Mucosa of rectum (tissue), 2 donors: ENCODE measurements around the gene GCLC.

Experiments
- H3K27ac ChIP-seq, 2 donors: one replicate each; pipeline ENCODE4 v1.7.0; 2013; ENCODE audit warnings: inconsistent platforms in 2 of 2, low read depth in 2 of 2, low read length in 2 of 2
- H3K27me3 ChIP-seq, 2 donors: one replicate each; pipeline ENCODE4 v1.7.0; 2013; ENCODE audit warnings: low read length in 2 of 2; ENCODE audit not compliant: control insufficient read depth in 2 of 2, insufficient read depth in 2 of 2
- H3K36me3 ChIP-seq, 2 donors: one replicate each; pipeline ENCODE4 v1.7.0; 2013; ENCODE audit warnings: low read length in 2 of 2; ENCODE audit not compliant: control insufficient read depth in 2 of 2, insufficient read depth in 2 of 2
- H3K4me1 ChIP-seq, 2 donors: one replicate each; pipeline ENCODE4 v1.7.0; 2013; ENCODE audit warnings: low read length in 2 of 2, mild to moderate bottlenecking in 1 of 2; ENCODE audit not compliant: control insufficient read depth in 2 of 2, insufficient read depth in 2 of 2
- H3K4me3 ChIP-seq, 2 donors: one replicate each; pipeline ENCODE4 v1.7.0; 2013; ENCODE audit warnings: low read length in 2 of 2
- H3K9ac ChIP-seq, 2 donors: one replicate each; pipeline ENCODE4 v1.7.0; 2013; ENCODE audit warnings: low read length in 2 of 2, low read depth in 1 of 2, mild to moderate bottlenecking in 1 of 2
- H3K9me3 ChIP-seq, 2 donors: one replicate each; pipeline ENCODE4 v1.7.0; 2013; ENCODE audit warnings: low read length in 2 of 2; ENCODE audit not compliant: control insufficient read depth in 2 of 2
- donor health status: healthy.
- donor health status: Normal muscosa, but diverticular disease.

The GCLC gene

DNA sequence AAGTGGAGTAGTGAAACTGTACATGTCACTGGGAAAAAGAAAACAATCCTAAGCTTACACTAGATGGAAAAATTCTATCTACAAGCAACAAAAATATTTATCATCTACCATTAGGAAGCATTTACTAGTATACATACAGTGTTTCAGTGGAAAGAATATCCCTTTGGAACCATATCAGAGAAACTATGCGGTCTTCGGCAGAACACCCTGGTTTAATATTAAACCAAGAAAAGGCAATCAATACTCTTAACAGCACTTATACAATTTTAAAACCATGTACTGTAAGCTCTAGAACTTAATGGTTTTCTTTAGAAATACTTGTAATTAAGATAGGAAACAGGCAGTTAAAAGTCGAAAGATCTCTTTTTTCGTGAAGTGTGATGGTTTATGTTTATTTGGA is 32.3 kb downstream of the GCLC start:
- Histone ChIP-seq H3K9me3 (no peaks in the 10 kb centered on the region), H3K27me3 (no peaks in the 10 kb centered on the region), H3K9ac (no peak overlapping the region), H3K27ac (no peak overlapping the region), H3K4me3 (no peak overlapping the region), H3K36me3 (peaks cover 10 to 24% of the 10 kb centered on the region in 2 donors), H3K4me1 (peaks cover 7% of the 10 kb centered on the region in 2 donors)

DNA sequence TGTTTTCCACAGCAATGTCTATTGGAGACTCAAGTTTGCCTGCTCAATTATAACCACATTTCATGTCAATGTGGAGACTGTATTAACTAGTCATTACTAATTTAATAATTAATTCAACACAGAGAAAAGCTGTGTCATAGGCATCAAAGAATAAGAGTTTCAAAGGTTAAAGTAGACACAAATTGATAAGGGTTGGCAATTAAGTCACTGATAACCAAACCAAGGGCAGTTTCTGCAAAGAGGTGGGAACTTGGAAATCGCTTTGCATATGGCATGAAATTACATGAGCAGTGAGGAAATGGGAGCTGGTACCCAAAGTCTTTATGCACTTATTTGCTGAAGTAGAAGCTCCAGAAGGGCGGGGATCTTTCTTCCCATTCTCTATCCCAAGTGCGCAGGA is 34.2 kb downstream of the GCLC start:
- no peak overlapping the region for H3K4me3 ChIP-seq
- peaks cover 13 to 40% of the 10 kb centered on the region in 2 donors for H3K36me3 ChIP-seq
- H3K4me1 ChIP-seq = peaks cover 7% of the 10 kb centered on the region in 2 donors
- H3K9me3 ChIP-seq = no peaks in the 10 kb centered on the region
- no peak overlapping the region for H3K27ac ChIP-seq
- H3K9ac ChIP-seq = no peak overlapping the region
- H3K27me3 ChIP-seq = no peaks in the 10 kb centered on the region

DNA sequence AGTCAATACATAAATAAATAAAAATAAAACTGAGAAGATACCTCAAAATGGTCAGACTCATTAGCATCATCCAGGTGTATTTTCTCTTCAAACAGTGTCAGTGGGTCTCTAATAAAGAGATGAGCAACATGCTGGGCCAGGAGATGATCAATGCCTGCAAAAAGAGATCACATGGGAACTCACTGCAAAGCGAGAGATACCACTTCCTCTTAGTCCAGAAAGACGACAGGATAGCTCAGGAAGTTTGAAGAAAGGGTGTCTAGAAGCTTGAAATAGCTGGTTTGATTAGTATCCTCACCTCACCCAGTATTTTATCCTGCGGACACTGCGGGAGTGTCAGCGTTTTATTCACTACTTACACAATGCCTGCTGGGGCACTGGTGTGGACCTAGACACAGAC is 38.0 kb downstream of the GCLC start:
- peaks cover 19 to 53% of the 10 kb centered on the region in 2 donors for H3K36me3 ChIP-seq
- H3K9ac ChIP-seq = no peak overlapping the region
- H3K27ac ChIP-seq = no peak overlapping the region
- no peaks in the 10 kb centered on the region for H3K4me1 ChIP-seq
- H3K4me3 ChIP-seq = no peak overlapping the region
- no peaks in the 10 kb centered on the region for H3K9me3 ChIP-seq
- H3K27me3 ChIP-seq = no peaks in the 10 kb centered on the region

DNA sequence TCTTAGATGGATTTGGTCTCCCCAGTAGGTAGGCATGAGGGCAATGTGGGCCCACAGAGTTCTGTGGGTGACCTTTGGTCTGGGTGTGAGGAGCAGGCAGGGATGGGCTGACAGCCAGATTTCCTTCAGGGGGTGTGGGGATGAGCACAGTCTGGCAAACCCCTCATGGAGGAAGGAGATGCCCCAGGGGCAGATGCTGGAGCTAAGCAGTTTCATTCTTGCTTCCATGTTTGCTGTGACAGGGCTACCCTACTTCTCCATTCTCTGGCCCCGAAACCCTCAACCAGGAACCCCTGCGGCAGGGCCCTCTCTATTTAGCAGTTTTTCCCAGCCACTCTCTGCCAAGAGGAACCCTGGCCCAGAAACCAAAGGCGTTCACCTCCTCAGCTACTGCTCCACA is 40.4 kb downstream of the GCLC start:
- Histone ChIP-seq H3K4me3 (no peak overlapping the region), H3K27me3 (no peaks in the 10 kb centered on the region), H3K9me3 (no peaks in the 10 kb centered on the region), H3K4me1 (no peaks in the 10 kb centered on the region), H3K27ac (no peak overlapping the region), H3K9ac (no peak overlapping the region), H3K36me3 (peaks cover 26 to 58% of the 10 kb centered on the region in 2 donors)

DNA sequence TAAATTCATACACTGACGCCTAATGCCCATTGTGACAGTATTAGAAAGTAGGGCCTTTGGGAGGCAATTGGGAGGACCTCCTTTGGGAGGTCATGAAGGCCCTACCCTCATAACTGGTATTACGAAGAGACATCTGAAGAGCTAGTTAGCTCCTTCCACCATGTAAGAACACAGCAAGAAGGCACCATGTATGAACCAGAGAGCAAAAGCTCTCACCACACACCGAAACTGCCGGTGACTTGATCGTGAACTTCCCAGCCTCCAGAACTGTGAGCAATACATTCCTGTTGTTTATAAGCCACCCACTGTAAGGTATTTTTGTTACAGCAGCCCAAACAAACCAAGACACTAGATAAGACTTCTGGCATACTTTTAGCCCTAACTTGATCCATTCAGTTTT is 41.8 kb downstream of the GCLC start:
- H3K36me3 ChIP-seq = peaks cover 36 to 64% of the 10 kb centered on the region in 2 donors
- no peak overlapping the region for H3K27ac ChIP-seq
- H3K4me3 ChIP-seq = no peak overlapping the region
- no peaks in the 10 kb centered on the region for H3K4me1 ChIP-seq
- no peaks in the 10 kb centered on the region for H3K27me3 ChIP-seq
- no peak overlapping the region for H3K9ac ChIP-seq
- no peaks in the 10 kb centered on the region for H3K9me3 ChIP-seq

DNA sequence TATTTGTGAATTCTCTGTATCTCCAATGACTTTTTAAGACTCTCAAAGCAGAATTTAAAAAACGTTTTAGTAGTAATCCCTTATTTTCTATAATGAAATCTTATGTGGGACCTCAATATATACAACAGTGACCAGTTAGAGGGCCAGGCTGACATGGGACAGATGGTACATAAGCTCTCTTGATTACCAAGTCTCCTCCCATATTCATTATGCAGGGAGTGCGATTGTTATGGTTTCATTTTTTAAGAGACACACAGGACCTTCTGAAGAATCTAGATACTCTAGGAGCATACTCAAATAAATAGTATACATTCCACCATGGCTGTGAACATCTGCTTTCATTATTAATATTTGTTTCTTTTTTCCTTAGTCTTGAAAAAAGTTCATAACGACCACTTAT is 43.5 kb downstream of the GCLC start:
- Histone ChIP-seq H3K9me3 (no peaks in the 10 kb centered on the region), H3K9ac (no peak overlapping the region), H3K4me3 (no peak overlapping the region), H3K36me3 (peaks cover 35 to 54% of the 10 kb centered on the region in 2 donors), H3K27ac (no peak overlapping the region), H3K27me3 (no peaks in the 10 kb centered on the region), H3K4me1 (no peaks in the 10 kb centered on the region)

DNA sequence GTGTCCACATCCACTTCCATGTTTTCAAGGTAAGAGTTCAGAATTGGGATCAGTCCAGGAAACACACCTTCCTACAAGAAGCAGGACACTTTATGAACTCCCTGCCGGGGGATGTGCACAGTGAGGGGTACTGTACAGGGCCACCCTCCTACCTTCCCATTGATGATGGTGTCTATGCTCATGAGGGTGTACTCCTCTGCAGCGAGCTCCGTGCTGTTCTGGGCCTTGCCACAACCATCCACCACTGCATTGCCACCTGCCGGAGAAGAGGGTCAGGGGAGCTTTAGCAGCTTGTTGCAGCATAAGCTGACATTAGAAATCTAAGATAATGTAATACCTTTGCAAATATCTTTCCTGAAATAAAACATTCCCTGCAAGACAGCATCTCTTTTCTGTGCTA is 44.8 kb downstream of the GCLC start:
- Histone ChIP-seq H3K27me3 (no peaks in the 10 kb centered on the region), H3K27ac (no peak overlapping the region), H3K4me3 (no peak overlapping the region), H3K9ac (no peak overlapping the region), H3K4me1 (no peaks in the 10 kb centered on the region), H3K36me3 (peaks cover 23 to 41% of the 10 kb centered on the region in 2 donors), H3K9me3 (no peaks in the 10 kb centered on the region)

DNA sequence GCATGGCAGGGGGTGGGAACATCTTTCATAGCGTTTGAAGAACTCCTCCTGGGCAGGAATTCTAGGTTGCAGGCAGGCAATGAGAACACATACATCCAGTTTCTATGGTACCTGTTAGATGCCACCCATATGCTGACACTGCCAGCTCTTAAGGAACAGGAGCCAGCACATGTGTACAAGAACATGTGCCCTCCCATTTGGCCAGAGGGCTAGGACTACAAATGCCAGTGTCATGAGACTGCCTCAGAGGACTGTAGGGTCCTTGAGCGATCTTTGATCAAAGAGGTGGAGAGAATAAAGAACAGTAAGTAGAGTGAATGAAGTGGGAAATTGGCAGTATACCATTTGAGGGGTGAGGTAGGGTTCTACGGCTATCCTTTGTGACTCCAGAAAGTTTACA is 45.8 kb downstream of the GCLC start:
- H3K36me3 ChIP-seq = peaks cover 19 to 32% of the 10 kb centered on the region in 2 donors
- H3K27me3 ChIP-seq = no peaks in the 10 kb centered on the region
- H3K27ac ChIP-seq = no peak overlapping the region
- H3K9me3 ChIP-seq = no peaks in the 10 kb centered on the region
- no peaks in the 10 kb centered on the region for H3K4me1 ChIP-seq
- H3K9ac ChIP-seq = no peak overlapping the region
- H3K4me3 ChIP-seq = no peak overlapping the region

DNA sequence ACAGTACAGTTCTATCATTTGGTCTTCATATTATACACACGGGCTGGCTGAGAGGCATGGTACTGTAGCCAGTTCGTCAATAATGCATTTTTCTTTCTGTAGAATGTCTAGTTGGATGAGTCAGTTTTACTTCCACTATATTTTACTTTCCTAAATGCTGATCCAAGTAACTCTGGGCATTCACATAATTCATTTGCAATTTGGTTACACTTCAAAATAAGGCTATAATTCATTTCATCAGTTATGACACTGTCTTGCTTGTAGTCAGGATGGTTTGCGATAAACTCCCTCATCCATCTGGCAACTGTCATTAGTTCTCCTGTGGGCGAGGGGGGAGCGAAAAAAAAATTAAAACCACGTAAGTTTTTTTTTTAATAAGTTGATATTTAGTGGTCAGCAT is 46.3 kb downstream of the GCLC start:
- H3K27ac ChIP-seq = no peak overlapping the region
- no peak overlapping the region for H3K4me3 ChIP-seq
- H3K9ac ChIP-seq = no peak overlapping the region
- H3K4me1 ChIP-seq = no peaks in the 10 kb centered on the region
- peaks cover 19 to 32% of the 10 kb centered on the region in 2 donors for H3K36me3 ChIP-seq
- no peaks in the 10 kb centered on the region for H3K9me3 ChIP-seq
- no peaks in the 10 kb centered on the region for H3K27me3 ChIP-seq

DNA sequence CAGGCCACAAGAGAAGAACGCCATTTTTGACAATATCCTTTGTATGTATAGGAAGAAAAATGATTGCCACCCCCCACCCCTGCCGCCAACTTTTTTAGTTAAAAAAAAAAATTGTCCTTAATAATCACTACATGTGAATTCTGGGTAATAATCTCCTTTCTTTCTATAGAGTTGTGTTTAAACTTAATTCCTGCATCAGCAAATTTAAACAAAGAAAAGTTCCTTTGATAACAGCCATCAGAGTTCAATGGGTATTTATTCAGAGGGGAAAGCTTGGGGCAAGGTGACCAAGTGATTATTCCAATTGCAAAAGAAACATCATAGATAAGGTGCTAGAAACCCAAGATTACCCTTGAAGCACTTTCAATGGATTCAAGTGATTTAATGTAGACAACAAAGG is 47.0 kb downstream of the GCLC start:
- H3K4me3 ChIP-seq = no peak overlapping the region

DNA sequence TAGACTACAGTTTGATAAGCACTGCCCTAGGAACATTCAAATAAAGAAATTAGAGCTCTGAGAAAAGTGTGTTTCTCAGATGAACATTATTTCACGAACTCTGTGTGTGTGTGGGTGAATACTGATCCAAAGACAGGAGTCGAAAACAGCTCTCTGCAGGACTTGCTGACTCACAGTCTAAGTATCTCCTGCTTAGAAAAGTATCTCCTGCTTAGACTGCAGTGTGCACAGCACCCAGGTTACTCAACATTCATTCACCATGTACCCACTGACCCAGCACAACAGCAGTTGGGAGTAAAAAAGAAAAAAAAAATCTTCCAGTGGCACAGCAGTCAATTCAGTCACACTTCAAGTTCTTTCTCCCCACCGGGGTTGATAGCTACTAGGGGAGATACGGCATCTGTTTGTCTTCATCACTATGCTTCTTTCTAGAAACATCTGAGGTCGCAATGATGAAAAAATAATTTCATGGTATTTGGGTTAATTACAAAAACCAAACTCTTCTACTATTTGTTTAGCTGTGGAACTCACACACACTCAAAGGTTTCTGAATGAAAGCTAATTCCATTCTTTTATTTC is 48.0 kb downstream of the GCLC start:
- H3K27ac ChIP-seq = no peak overlapping the region
- no peaks in the 10 kb centered on the region for H3K27me3 ChIP-seq
- no peak overlapping the region for H3K4me3 ChIP-seq
- no peaks in the 10 kb centered on the region for H3K4me1 ChIP-seq
- no peaks in the 10 kb centered on the region for H3K9me3 ChIP-seq
- peaks cover 19 to 21% of the 10 kb centered on the region in 2 donors for H3K36me3 ChIP-seq
- H3K9ac ChIP-seq = no peak overlapping the region

More for the DNA sequence above, 47.0 kb downstream of the GCLC start:
- H3K27ac ChIP-seq = no peak overlapping the region
- H3K4me1 ChIP-seq = no peaks in the 10 kb centered on the region
- no peaks in the 10 kb centered on the region for H3K9me3 ChIP-seq
- H3K36me3 ChIP-seq = peaks cover 19 to 28% of the 10 kb centered on the region in 2 donors
- H3K9ac ChIP-seq = no peak overlapping the region
- no peaks in the 10 kb centered on the region for H3K27me3 ChIP-seq
